Type B pancreatic cell (in vitro differentiated cells): ENCODE data around the gene OR2L5. TPM values are rescaled to one million over a fixed set of nuclear protein-coding genes. Genes with fewer than 3 reads are reported as not detected.

ENCODE experiments used
- DNase-seq: peaks from one replicate; pipeline ENCODE4 v3.0.0; 2021; ENCODE audit warnings: mixed read lengths; ENCODE audit not compliant: unreplicated experiment; ENCODE audit errors: extremely low spot score
- H3K27ac Mint-ChIP-seq: 2 replicates; pipeline ENCODE4 v1.8.0; 2021; ENCODE audit warnings: mild to moderate bottlenecking, mixed read lengths
- H3K27me3 Mint-ChIP-seq: 2 replicates; pipeline ENCODE4 v1.8.0; 2021; ENCODE audit warnings: mixed read lengths
- H3K36me3 Mint-ChIP-seq: 2 replicates; pipeline ENCODE4 v1.8.0; 2021; ENCODE audit warnings: mixed read lengths
- H3K4me1 Mint-ChIP-seq: one replicate; pipeline ENCODE4 v1.8.0; 2021; ENCODE audit warnings: mixed read lengths; ENCODE audit not compliant: unreplicated experiment
- H3K4me3 Mint-ChIP-seq: 2 replicates; pipeline ENCODE4 v1.8.0; 2021; ENCODE audit warnings: mild to moderate bottlenecking, mixed read lengths
- H3K9me3 Mint-ChIP-seq: 2 replicates; pipeline ENCODE4 v1.8.0; 2021; ENCODE audit warnings: mixed read lengths
- total RNA-seq: library from RNA; stranded (reverse); gene quantifications from 2 replicates; pipeline ENCODE4 v1.2.1, GENCODE V29; 2021; ENCODE audit warnings: low replicate concordance
- TF ChIP-seq, protein P1 (sequence below): fragments of 200-600 bp; sonication (generic); conservative IDR thresholded peaks from 2 replicates; pipeline ENCODE4 v1.5.0; 2021; ENCODE audit warnings: antibody characterized with exemption, mild to moderate bottlenecking

Gene OR2L5
- total RNA-seq, 1 donor from 2014 or later, result not detected

DNA sequence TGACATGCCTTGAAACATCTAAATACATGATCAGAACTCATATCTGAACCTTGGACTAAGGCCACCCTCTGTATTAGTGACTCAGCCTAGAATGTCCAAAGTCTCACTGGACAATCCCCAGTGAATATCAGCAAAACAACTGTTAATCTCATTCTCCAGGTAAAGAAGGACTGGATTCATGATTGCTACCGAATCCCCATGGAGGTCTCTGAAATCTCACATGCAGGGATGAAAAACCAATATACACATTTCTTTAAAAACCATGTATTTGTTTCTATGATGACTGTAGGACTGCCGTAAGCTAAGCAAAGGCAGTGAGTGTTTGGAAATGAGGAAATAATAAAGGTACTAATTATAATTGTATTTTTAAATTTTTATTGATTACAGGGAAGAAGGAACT lies 33.1 kb downstream of the OR2L5 start, which contains the start of gene OR2L3:
Gene OR2L3 (plus strand): TSS at position 301 of the 400 bp plus-strand sequence. CDS start 13,846 bp downstream, outside the sequence.
- no peaks in the 10 kb centered on the region for H3K36me3 Mint-ChIP-seq

DNA sequence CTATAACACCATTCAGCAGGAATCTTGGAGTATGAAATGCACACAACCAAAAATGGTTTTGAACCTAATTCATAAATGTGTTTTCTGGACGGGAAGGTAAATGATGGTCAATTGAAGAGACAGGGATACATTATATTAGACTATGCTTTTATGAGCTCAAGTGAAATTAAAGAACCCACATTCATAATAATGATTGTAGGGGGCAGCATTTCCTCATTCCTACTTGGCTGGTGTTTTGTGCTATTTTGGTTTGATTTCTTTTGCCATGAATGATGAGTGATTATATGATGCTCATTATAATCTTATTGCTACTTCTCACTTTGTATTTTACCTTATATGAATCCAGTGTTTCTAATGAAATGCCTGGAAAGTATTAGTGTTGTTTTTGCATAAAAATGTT lies 33.5 kb downstream of the OR2L5 start:
- Mint-ChIP-seq H3K27ac (no peak overlapping the region), H3K9me3 (peaks cover 19% of the 10 kb centered on the region), H3K4me1 (no peaks in the 10 kb centered on the region), H3K4me3 (no peak overlapping the region), H3K36me3 (no peaks in the 10 kb centered on the region), H3K27me3 (no peaks in the 10 kb centered on the region)
- DNase-seq, result no peak
- TF ChIP-seq, protein P1, sequence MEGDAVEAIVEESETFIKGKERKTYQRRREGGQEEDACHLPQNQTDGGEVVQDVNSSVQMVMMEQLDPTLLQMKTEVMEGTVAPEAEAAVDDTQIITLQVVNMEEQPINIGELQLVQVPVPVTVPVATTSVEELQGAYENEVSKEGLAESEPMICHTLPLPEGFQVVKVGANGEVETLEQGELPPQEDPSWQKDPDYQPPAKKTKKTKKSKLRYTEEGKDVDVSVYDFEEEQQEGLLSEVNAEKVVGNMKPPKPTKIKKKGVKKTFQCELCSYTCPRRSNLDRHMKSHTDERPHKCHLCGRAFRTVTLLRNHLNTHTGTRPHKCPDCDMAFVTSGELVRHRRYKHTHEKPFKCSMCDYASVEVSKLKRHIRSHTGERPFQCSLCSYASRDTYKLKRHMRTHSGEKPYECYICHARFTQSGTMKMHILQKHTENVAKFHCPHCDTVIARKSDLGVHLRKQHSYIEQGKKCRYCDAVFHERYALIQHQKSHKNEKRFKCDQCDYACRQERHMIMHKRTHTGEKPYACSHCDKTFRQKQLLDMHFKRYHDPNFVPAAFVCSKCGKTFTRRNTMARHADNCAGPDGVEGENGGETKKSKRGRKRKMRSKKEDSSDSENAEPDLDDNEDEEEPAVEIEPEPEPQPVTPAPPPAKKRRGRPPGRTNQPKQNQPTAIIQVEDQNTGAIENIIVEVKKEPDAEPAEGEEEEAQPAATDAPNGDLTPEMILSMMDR, result no peak

More for the DNA sequence above, 33.1 kb downstream of the OR2L5 start, which contains the start of gene OR2L3:
- no peaks in the 10 kb centered on the region for H3K4me1 Mint-ChIP-seq
- DNase-seq, result no peak
- no peaks in the 10 kb centered on the region for H3K27me3 Mint-ChIP-seq
- TF ChIP-seq, protein P1, result no peak
- H3K4me3 Mint-ChIP-seq, result no peak within 1 kb of the TSS
- H3K27ac Mint-ChIP-seq, result no peak within 1 kb of the TSS
- H3K9me3 Mint-ChIP-seq, result peaks cover 19% of the 10 kb centered on the region

DNA sequence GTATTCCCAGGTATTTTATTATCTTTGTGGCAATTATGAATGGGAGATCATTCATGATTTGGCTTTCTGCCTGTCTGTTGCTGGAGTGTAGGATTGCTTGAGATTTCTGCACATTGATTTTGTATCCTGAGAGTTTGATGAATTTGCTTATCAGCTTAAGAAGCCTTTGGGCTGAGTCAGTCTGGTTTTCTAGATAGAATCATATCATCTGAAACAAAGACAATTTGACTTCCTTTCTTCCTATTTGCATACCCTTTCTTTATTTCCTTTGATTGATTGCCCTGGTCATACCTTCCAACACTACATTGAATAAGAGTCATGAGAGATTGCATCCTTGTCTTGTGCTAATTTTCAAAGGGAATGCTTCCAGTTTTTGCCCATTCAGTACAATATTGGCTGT lies 41.2 kb downstream of the OR2L5 start:
- Mint-ChIP-seq H3K27ac (no peak overlapping the region), H3K27me3 (no peaks in the 10 kb centered on the region), H3K36me3 (no peaks in the 10 kb centered on the region), H3K4me3 (no peak overlapping the region), H3K9me3 (peaks cover 13% of the 10 kb centered on the region), H3K4me1 (no peaks in the 10 kb centered on the region)
- DNase-seq, result no peak
- TF ChIP-seq, protein P1, result no peak

DNA sequence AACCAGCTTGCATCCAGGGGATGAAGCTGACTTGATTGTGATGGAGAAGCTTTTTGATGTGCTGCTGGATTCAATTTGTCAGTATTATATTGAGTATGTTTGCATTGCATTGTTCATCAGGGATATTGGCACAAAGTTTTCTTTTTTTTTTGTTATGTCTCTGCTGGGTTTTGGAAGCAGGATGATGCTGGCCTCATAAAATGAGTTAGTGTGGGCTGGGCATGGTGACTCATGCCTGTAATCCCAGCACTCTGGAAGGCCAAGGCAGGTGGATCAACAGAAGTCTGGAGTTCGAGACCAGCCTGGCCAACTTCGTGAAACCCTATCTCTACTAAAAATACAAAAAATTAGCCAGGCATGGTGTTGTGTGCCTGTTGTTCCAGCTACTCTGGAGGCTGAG lies 41.8 kb downstream of the OR2L5 start:
- no peak for DNase-seq
- no peaks in the 10 kb centered on the region for H3K4me1 Mint-ChIP-seq
- no peak overlapping the region for H3K4me3 Mint-ChIP-seq
- TF ChIP-seq, protein P1, result no peak
- H3K36me3 Mint-ChIP-seq, result no peaks in the 10 kb centered on the region
- no peak overlapping the region for H3K27ac Mint-ChIP-seq
- no peaks in the 10 kb centered on the region for H3K27me3 Mint-ChIP-seq
- H3K9me3 Mint-ChIP-seq, result peaks cover 13% of the 10 kb centered on the region

DNA sequence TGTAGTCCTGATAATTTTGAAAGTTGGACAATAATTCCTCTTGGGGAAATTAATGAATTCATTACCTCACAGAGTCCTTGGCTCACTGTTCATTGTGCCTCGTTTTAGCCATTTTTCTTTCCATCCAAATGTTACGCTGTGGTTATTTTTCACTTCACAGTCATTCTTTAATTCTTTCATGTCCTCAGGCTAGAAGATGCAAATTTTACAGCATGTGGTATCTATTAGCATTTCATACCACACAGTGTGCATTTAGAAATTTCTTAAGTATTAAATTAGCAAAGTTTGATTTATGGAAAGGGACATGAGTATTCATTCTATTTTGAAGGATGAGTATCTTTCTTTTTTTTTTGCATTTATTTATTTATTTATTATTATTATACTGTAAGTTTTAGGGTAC lies 51.6 kb downstream of the OR2L5 start:
- no peaks in the 10 kb centered on the region for H3K4me1 Mint-ChIP-seq
- H3K27me3 Mint-ChIP-seq, result no peaks in the 10 kb centered on the region
- DNase-seq, result no peak
- H3K27ac Mint-ChIP-seq, result no peak overlapping the region
- H3K9me3 Mint-ChIP-seq, result peaks cover 9% of the 10 kb centered on the region
- no peak overlapping the region for H3K4me3 Mint-ChIP-seq
- TF ChIP-seq, protein P1, result no peak
- no peaks in the 10 kb centered on the region for H3K36me3 Mint-ChIP-seq

DNA sequence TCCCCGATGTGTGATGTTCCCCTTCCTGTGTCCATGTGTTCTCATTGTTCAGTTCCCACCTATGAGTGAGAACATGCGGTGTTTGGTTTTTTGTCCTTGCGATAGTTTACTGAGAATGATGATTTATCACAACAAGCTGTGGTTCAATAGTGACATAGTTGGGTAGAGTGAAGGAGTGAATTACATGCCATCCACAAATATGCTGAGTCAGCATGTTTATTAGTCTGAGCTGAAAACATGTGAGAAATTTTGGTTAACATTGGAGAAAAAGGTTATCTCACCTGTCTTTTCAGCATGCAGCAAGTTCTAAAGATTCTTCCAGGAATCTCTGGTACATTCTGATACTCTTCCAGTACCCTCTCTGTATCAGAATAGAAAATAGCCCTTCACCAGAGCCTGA lies 52.1 kb downstream of the OR2L5 start:
- H3K4me3 Mint-ChIP-seq, result no peak overlapping the region
- H3K9me3 Mint-ChIP-seq, result peaks cover 6% of the 10 kb centered on the region

More for the DNA sequence above, 52.1 kb downstream of the OR2L5 start:
- Mint-ChIP-seq H3K4me1 (no peaks in the 10 kb centered on the region), H3K27ac (no peak overlapping the region), H3K36me3 (no peaks in the 10 kb centered on the region), H3K27me3 (no peaks in the 10 kb centered on the region)
- TF ChIP-seq, protein P1, result no peak
- no peak for DNase-seq
